SK-N-SH (cell line): ENCODE measurements around the gene ZNF780A.

ENCODE experiments used
- CTCF ChIP-seq: fragments of 200-600 bp; sonication (generic); IDR thresholded peaks from 2 replicates; pipeline ENCODE4 v1.6.1; 2017; ENCODE audit warnings: antibody characterized with exemption, mild to moderate bottlenecking, moderate library complexity
- EZH2phosphoT487 ChIP-seq: fragments of 200-600 bp; sonication (generic); IDR thresholded peaks from 2 replicates; pipeline ENCODE4 v1.6.1; 2017; ENCODE audit warnings: low read depth, mixed run types, mild to moderate bottlenecking, antibody characterized with exemption, moderate library complexity, borderline replicate concordance
- GATA2 ChIP-seq: sonication (generic); formaldehyde crosslinking; IDR thresholded peaks from 2 replicates; pipeline ENCODE4 v1.5.0; 2020; ENCODE audit warnings: mild to moderate bottlenecking, missing genetic modification reagents
- IRF3 ChIP-seq: fragments of 150-350 bp; IDR thresholded peaks from 2 replicates; pipeline ENCODE4 v1.6.1; 2016; ENCODE audit warnings: mild to moderate bottlenecking, low read depth, low read length
- POLR2AphosphoS5 ChIP-seq: IDR thresholded peaks from 2 replicates; pipeline ENCODE4 v1.6.1; 2012; ENCODE audit warnings: low read depth, low read length
- RFX5 ChIP-seq: IDR thresholded peaks from 2 replicates; pipeline ENCODE4 v1.6.1; 2012; ENCODE audit warnings: mild to moderate bottlenecking, improper control_type of control experiment, low read length
- USF2 ChIP-seq: fragments of 150-350 bp; IDR thresholded peaks from 2 replicates; pipeline ENCODE4 v1.6.1; 2017; ENCODE audit warnings: antibody characterized with exemption, low read length, low read depth, borderline replicate concordance
- ZBTB33 ChIP-seq: IDR thresholded peaks from 2 replicates; pipeline ENCODE4 v1.4.0; 2012; ENCODE audit warnings: low read depth, borderline replicate concordance

GRCh38 chr19:40025938-40026596 is 64.7 kb downstream of the ZNF780A start:
- TF ChIP-seq CTCF (no peak), EZH2phosphoT487 (no peak), POLR2AphosphoS5 (no peak), USF2 (no peak), RFX5 (no peak), GATA2 (CRISPR knock-in tag) (no peak), IRF3 (no peak), ZBTB33 (no peak)
